ENCODE measurements around the gene DYRK3. TPM values are rescaled to one million over a fixed set of nuclear protein-coding genes. Genes with fewer than 3 reads are reported as not detected.
A peak's percentile ranks its signal among the peaks of the same experiment; 100 is the strongest.
"Not testable (repeated sequence)": the region's sequence is repeated elsewhere in the genome, so short reads cannot be mapped to it uniquely, and the experiment has no call there.

The DYRK3 gene
- total RNA-seq (2014; rRNA removed; shearing (Covaris generic)), result 13.4 and 19.6 TPM in 2 replicates

DNA sequence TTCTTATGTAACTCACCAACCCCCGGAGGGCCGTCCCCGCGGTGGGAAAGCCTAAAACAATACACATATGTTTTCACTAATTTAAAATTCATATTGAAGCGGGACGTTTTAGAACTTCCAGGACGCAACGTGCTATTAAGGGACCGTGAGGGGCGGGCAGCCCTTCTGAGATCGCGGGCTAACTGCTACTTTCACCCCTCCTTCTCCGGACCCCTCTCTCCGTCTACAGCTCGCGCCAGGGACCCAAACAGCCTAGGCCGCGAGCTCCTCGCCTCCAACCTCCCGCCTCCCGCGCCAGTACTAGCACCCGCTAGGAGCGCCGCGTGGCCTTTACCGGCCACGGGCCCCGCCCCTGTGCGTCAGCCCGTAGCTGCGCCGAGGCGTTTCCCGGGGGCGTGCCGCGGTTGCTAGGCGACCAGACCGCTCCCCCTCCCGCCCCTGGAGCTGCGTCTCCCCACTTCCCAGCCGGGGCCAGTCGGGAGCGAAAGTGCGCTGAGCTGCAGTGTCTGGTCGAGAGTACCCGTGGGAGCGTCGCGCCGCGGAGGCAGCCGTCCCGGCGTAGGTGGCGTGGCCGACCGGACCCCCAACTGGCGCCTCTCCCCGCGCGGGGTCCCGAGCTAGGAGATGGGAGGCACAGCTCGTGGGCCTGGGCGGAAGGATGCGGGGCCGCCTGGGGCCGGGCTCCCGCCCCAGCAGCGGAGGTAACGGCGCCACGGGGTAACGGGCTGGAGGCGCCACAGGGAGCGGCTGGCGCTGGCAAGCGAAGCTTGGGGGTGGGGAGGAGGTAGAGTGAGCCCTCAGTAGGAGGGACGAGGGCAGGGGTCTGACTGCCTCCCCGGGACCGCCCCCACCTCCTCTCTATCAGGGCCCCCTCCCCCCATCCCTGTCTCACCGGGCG lies at the start of gene DYRK3:
DYRK3 (plus strand) TSS at position 457 of the 898 bp plus-strand sequence; CDS start at position 625, 168 bp downstream.
- DNase-seq (ENCODE audit: low spot score), result peak; percentile 89

DNA sequence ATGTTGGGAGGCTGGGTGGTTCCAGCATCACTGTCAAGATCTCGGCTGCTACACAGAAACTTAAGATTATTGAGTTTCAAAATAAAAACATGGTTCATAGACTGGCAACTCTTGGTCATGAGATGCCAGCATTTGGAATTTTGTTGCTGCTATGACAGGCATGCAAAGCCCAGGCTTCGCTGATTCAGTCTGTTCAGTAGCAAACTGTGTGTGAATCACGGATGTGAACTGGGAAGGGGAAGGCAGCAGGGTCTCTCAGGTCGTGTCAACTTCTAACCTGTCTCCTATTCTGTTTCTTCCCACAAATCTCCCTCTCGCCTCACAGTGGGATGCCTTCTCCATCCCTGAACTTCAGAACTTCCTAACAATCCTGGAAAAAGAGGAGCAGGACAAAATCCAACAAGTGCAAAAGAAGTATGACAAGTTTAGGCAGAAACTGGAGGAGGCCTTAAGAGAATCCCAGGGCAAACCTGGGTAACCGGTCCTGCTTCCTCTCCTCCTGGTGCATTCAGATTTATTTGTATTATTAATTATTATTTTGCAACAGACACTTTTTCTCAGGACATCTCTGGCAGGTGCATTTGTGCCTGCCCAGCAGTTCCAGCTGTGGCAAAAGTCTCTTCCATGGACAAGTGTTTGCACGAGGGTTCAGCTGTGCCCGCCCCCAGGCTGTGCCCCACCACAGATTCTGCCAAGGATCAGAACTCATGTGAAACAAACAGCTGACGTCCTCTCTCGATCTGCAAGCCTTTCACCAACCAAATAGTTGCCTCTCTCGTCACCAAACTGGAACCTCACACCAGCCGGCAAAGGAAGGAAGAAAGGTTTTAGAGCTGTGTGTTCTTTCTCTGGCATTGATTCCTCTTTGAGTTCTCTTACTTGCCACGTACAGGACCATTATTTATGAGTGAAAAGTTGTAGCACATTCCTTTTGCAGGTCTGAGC lies 48.6 kb upstream of the DYRK3 start:
- DNase-seq (ENCODE audit: low spot score), result no peak

DNA sequence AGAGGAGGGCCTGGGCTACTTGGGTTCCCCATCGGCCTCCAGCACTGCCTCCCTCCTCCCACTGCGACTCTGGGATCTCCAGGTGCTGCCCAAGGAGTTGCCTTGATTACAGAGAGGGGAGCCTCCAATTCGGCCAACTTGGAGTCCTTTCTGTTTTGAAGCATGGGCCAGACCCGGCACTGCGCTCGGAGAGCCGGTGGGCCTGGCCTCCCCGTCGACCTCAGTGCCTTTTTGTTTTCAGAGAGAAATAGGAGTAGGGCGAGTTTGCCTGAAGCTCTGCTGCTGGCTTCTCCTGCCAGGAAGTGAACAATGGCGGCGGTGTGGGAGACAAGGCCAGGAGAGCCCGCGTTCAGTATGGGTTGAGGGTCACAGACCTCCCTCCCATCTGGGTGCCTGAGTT lies 47.4 kb upstream of the DYRK3 start:
- DNase-seq (ENCODE audit: low spot score), result no peak

DNA sequence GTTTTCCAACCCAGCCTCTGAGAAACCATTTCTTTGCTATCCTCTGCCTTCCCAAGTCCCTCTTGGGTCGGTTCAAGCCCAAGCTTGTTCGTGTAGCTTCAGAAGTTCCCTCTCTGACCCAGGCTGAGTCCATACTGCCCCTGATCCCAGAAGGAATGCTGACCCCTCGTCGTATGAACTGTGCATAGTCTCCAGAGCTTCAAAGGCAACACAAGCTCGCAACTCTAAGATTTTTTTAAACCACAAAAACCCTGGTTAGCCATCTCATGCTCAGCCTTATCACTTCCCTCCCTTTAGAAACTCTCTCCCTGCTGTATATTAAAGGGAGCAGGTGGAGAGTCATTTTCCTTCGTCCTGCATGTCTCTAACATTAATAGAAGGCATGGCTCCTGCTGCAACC lies 46.8 kb upstream of the DYRK3 start:
- no peak for DNase-seq (ENCODE audit: low spot score)

DNA sequence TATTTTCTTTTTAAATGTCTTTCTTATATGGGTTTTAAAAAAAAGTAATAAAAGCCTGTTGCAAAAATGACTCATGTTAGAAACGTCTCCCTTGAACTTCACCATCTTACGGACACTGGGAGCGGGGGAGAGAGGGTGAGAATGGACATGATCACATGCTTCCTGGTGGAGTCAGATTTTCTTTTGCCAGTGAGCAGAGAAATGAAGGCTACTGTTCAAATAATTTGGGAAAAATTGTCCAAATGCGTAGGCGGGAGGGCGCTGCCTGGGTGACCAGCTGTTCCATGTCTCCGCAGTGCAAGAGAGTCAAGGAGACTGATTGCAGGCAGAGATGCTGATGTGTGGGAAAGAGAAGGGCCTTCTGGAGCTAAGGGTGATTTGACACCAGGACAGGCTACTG lies 46.1 kb upstream of the DYRK3 start:
- DNase-seq (ENCODE audit: low spot score), result no peak

DNA sequence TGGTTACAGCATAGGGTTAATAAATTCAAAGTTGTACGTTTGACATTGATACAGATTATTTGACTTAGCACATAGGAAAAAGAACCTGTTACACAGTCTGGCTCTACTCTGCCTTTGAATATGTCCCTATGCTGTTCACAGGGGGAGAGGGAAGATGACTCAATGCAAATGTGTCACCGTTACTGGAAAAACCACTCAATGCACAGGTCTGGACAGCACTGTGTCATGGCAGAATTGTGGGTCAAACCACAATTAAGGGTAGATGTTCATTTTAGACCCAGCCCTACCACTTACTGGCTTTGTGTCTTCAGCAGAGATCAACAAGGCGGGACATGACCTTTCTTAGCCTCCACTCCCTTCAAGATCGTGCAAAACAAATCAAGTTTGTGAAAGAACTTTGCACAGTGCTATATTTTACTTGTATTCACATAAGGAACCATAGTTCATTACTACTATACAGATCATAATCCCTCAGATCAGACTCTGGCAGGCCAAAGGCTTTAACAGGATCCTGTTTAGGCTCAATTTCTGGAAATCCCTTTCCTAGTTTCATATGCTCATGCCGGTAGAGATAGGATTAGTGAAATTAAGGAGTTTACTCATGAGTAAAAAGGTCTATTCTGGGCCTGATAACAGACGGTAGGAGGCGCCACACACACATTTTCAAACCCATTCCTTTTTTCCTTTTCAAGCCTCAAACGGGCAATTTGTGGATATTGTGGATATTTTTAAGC lies 45.1 kb upstream of the DYRK3 start:
- DNase-seq (ENCODE audit: low spot score), result peak; percentile 24

GRCh38 chr1:206591226-206591625 lies 44.1 kb upstream of the DYRK3 start:
- no peak for DNase-seq (ENCODE audit: low spot score)

- no peak for DNase-seq (ENCODE audit: low spot score)
Measured at GRCh38 chr1:206591696-206592095, 43.6 kb upstream of the DYRK3 start.

DNA sequence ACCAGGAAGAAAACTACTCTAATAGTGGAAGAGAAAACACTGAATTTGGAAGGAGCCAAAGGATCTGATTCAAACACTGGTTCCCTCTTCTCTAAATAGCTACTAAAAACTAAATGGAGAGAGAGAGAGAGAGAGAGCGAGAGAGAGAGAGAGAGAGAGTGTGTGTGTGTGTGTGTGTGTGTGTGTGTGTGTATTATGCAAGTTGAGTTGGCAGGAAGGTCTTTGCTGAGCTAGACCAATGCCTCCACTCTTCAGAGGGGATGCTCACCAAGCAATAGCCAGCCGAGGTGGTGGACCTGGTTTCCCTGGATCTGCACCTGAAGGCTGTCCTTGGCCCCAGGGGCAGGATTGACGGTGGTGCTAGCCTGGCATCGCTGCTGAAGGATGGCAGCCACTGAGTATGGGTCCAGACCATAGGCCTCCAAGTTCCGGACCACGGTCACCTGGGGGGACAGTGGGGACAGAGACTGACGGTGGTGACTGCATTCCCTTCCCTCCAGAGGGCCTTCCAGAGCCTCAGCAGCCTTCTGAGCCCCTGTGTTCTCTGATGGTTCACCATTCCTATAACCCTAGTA lies 41.9 kb upstream of the DYRK3 start:
- DNase-seq (ENCODE audit: low spot score), result no peak

GRCh38 chr1:206595581-206596318 lies 39.6 kb upstream of the DYRK3 start:
- no peak for DNase-seq (ENCODE audit: low spot score)

DNA sequence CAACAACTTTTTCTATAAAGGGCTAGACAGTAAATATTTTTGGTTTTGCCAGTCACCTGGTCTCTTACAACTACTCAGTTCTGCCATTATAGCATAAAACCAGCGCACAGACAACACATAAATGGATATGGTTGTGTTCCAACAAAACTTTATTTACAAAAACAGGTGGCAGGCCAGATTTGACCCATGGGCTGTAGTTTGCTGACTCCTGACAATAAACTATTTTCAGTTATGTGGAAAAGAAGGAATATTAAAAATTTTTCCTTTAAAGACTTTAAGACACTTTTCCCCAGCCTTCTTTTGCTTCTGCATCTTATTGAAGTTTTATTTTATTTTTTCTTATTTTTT lies 39.0 kb upstream of the DYRK3 start:
- no peak for DNase-seq (ENCODE audit: low spot score)

GRCh38 chr1:206600527-206600926 lies 34.8 kb upstream of the DYRK3 start:
- DNase-seq (ENCODE audit: low spot score), result no peak

DNA sequence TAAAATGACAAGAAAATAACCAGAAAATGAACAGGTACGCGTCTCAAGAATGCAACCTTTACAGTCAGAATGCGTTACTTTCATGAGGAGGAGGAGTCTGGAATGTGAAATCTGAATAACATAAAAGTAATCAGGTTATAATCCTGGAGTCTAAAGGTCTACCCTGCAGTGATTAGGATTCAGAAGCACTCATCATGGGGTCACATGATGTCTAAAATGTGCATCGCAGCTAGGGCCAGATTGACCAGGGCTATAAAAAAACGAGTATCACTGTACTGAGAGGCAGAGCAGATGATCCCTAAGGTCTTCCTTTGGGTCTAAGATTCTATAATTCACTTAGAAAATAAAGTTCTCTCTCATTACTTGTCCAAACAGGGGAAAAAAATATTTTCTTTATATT lies 30.5 kb upstream of the DYRK3 start:
- DNase-seq (ENCODE audit: low spot score), result no peak

GRCh38 chr1:206606867-206607266 lies 28.5 kb upstream of the DYRK3 start:
- peak; percentile 34 for DNase-seq (ENCODE audit: low spot score)

- peak; percentile 40 for DNase-seq (ENCODE audit: low spot score)
Measured at GRCh38 chr1:206608108-206608698, 27.1 kb upstream of the DYRK3 start.

DNA sequence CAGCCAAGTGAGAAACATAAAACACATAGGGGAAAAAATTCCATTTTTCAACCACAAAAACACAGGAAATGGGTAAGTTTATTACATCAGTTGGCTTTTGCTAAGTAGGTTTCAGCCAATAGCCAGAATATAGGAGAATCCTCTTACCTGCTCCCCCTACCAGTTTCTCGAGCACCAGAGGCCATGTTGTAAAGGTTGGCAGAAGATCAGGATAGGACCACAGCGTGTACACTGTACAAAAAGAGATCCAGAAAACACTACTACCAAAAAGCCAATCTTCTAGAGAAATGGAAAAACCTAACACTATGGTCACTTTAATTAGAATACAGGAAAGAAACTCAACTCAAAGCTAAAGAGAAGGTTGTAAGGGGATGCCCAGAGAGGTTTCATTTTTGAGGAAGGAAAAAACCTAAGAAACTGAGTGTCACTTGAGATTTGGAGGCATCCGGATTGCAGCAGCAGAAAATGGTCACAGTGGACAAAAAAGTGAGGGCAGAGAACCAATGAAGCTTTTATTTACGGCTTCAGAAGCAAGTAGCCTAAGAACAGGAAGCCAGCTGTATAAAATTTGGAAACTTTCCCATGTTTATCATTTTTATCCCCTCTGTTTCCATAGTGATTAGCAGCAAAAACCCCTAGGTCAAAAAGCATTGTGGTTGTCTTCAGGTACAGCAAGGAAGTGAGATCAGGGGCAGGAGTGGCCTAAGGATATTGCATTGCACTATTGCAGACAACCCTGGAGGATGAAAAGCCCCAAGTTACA lies 25.9 kb upstream of the DYRK3 start:
- no peak for DNase-seq (ENCODE audit: low spot score)

GRCh38 chr1:206612129-206612876 lies 23.0 kb upstream of the DYRK3 start, which contains the start of gene EIF2D:
EIF2D (minus strand) TSS chr1:206612465; CDS start chr1:206612342, 123 bp downstream.
- peak; percentile 82 for DNase-seq (ENCODE audit: low spot score)

DNA sequence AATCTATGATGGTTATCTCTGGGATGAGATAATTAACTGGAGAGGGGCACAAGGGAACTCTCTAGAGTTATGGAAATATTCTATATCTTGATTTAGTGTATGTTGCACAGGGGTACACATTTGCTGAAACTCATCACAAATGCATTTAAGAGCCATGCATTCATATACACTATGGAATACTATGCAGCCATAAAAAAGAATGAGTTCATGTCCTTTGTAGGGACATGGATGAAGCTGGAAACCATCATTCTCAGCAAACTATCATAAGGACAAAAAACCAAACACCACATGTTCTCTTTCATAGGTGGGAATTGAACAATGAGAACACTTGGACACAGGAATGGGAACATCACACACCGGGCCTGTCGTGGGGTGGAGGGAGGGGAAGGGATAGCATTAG lies 8.9 kb upstream of the DYRK3 start:
- DNase-seq (ENCODE audit: low spot score), result not testable (repeated sequence)

GRCh38 chr1:206628916-206629315 lies 6.4 kb upstream of the DYRK3 start:
- DNase-seq (ENCODE audit: low spot score), result no peak
